ENCODE results near the gene GLT1D1. TPM values are rescaled to one million over a fixed set of nuclear protein-coding genes. Genes with fewer than 3 reads are reported as not detected.
"Not testable (repeated sequence)": the region's sequence is repeated elsewhere in the genome, so short reads cannot be mapped to it uniquely, and the experiment has no call there.

GLT1D1 gene
- total RNA-seq, 1 experiment from 2014 or later: not detected

GRCh38 chr12:128829861-128830504, 23.3 kb upstream of the GLT1D1 start:
- no peaks in the 10 kb centered on the region for H3K27me3 ChIP-seq (ENCODE audit: low read length)
- H3K9me2 ChIP-seq (replicated peaks; ENCODE audit: low read length): no peaks in the 10 kb centered on the region
- H3K36me3 ChIP-seq (ENCODE audit: low read depth, low read length): no peaks in the 10 kb centered on the region
- TF ChIP-seq CTCF (conservative IDR thresholded peaks at IDR 0.05; ENCODE audit: low read depth, low read length): no peak
- TF ChIP-seq EZH2 (IDR thresholded peaks at IDR 0.05; ENCODE audit: low read length, unreplicated experiment): no peak
- no peak for TF ChIP-seq EZH2phosphoT487 (IDR thresholded peaks at IDR 0.05; ENCODE audit: borderline replicate concordance, low read length)
- no peak overlapping the region for H3K9ac ChIP-seq (ENCODE audit: low read length)
- ATAC-seq: peak; percentile 46
- ChIA-PET POLR2A (ENCODE audit: unreplicated experiment) (no interaction called here), CTCF (no interaction called here)
- peak; percentile 66 for DNase-seq
- no peaks in the 10 kb centered on the region for H3K79me2 ChIP-seq (ENCODE audit: low read length)
- H3F3A ChIP-seq (ENCODE audit: low read length, unreplicated experiment): no peaks in the 10 kb centered on the region
- no peak overlapping the region for H3K4me2 ChIP-seq (ENCODE audit: low read length)
- H2AFZ ChIP-seq (ENCODE audit: low read length): no peak overlapping the region
- no peaks in the 10 kb centered on the region for H3K9me3 ChIP-seq (ENCODE audit: low read length)
- H3K27ac ChIP-seq (ENCODE audit: low read length): no peak overlapping the region
- no peak overlapping the region for H3K4me3 ChIP-seq (ENCODE audit: low read length)
- BruUV-seq (replicated peaks): no TSS peak
- intact Hi-C loops (cut with micrococcal nuclease): no loop called here
- peaks cover 10% of the 10 kb centered on the region; the same call in 1 of the 2 replicates for H3K4me1 ChIP-seq (ENCODE audit: insufficient read depth, low read length)
- H4K20me1 ChIP-seq (ENCODE audit: low read length): no peaks in the 10 kb centered on the region

- H3K36me3 ChIP-seq (ENCODE audit: low read depth, low read length): no peaks in the 10 kb centered on the region
- CTCF ChIA-PET: no interaction called here
- ATAC-seq (no peak), DNase-seq (no peak)
- H3K4me2 ChIP-seq (ENCODE audit: low read length): no peak overlapping the region
- no peaks in the 10 kb centered on the region for H3K9me3 ChIP-seq (ENCODE audit: low read length)
- no peaks in the 10 kb centered on the region for H4K20me1 ChIP-seq (ENCODE audit: low read length)
- no peak overlapping the region for H3K4me3 ChIP-seq (ENCODE audit: low read length)
- H3K9ac ChIP-seq (ENCODE audit: low read length): no peak overlapping the region
- no peaks in the 10 kb centered on the region for H3F3A ChIP-seq (ENCODE audit: low read length, unreplicated experiment)
- BruUV-seq (replicated peaks): no TSS peak
- H3K27ac ChIP-seq (ENCODE audit: low read length): no peak overlapping the region
- peaks cover 10% of the 10 kb centered on the region; the same call in 1 of the 2 replicates for H3K4me1 ChIP-seq (ENCODE audit: insufficient read depth, low read length)
- no peak for TF ChIP-seq EZH2phosphoT487 (IDR thresholded peaks at IDR 0.05; ENCODE audit: borderline replicate concordance, low read length)
- no peak for TF ChIP-seq EZH2 (IDR thresholded peaks at IDR 0.05; ENCODE audit: low read length, unreplicated experiment)
- no peak for TF ChIP-seq CTCF (conservative IDR thresholded peaks at IDR 0.05; ENCODE audit: low read depth, low read length)
- intact Hi-C loops (cut with micrococcal nuclease): no loop called here
- no peaks in the 10 kb centered on the region for H3K79me2 ChIP-seq (ENCODE audit: low read length)
- H2AFZ ChIP-seq (ENCODE audit: low read length): no peak overlapping the region
- no peaks in the 10 kb centered on the region for H3K9me2 ChIP-seq (replicated peaks; ENCODE audit: low read length)
- POLR2A ChIA-PET (ENCODE audit: unreplicated experiment): no interaction called here
- H3K27me3 ChIP-seq (ENCODE audit: low read length): no peaks in the 10 kb centered on the region
Observed at GRCh38 chr12:128830505-128830893, 22.8 kb upstream of the GLT1D1 start.

- H3K9ac ChIP-seq (ENCODE audit: low read length): no peak overlapping the region
- no peaks in the 10 kb centered on the region for H3K27me3 ChIP-seq (ENCODE audit: low read length)
- no peaks in the 10 kb centered on the region for H3K9me3 ChIP-seq (ENCODE audit: low read length)
- H3K79me2 ChIP-seq (ENCODE audit: low read length): no peaks in the 10 kb centered on the region
- H3K4me1 ChIP-seq (ENCODE audit: insufficient read depth, low read length): peaks cover 10% of the 10 kb centered on the region; the same call in 1 of the 2 replicates
- DNase-seq (no peak), ATAC-seq (no peak)
- no peaks in the 10 kb centered on the region for H3K9me2 ChIP-seq (replicated peaks; ENCODE audit: low read length)
- no TSS peak for BruUV-seq (replicated peaks)
- POLR2A ChIA-PET (ENCODE audit: unreplicated experiment): no interaction called here
- no peaks in the 10 kb centered on the region for H4K20me1 ChIP-seq (ENCODE audit: low read length)
- no peaks in the 10 kb centered on the region for H3K36me3 ChIP-seq (ENCODE audit: low read depth, low read length)
- no peak overlapping the region for H3K4me2 ChIP-seq (ENCODE audit: low read length)
- H3K4me3 ChIP-seq (ENCODE audit: low read length): no peak overlapping the region
- H2AFZ ChIP-seq (ENCODE audit: low read length): no peak overlapping the region
- no peak overlapping the region for H3K27ac ChIP-seq (ENCODE audit: low read length)
- CTCF ChIA-PET: no interaction called here
- TF ChIP-seq EZH2phosphoT487 (IDR thresholded peaks at IDR 0.05; ENCODE audit: borderline replicate concordance, low read length): no peak
- no peak for TF ChIP-seq CTCF (conservative IDR thresholded peaks at IDR 0.05; ENCODE audit: low read depth, low read length)
- TF ChIP-seq EZH2 (IDR thresholded peaks at IDR 0.05; ENCODE audit: low read length, unreplicated experiment): no peak
- intact Hi-C loops (cut with micrococcal nuclease): no loop called here
- no peaks in the 10 kb centered on the region for H3F3A ChIP-seq (ENCODE audit: low read length, unreplicated experiment)
Observed at GRCh38 chr12:128833418-128833817, 19.9 kb upstream of the GLT1D1 start.

- H3K9me3 ChIP-seq (ENCODE audit: low read length); H3K9ac ChIP-seq (ENCODE audit: low read length); CTCF ChIA-PET; H2AFZ ChIP-seq (ENCODE audit: low read length); H3F3A ChIP-seq (ENCODE audit: low read length, unreplicated experiment); POLR2A ChIA-PET (ENCODE audit: unreplicated experiment); DNase-seq; H3K4me3 ChIP-seq (ENCODE audit: low read length); H3K79me2 ChIP-seq (ENCODE audit: low read length); H4K20me1 ChIP-seq (ENCODE audit: low read length); intact Hi-C loops (cut with micrococcal nuclease); BruUV-seq (replicated peaks); H3K36me3 ChIP-seq (ENCODE audit: low read depth, low read length); H3K4me2 ChIP-seq (ENCODE audit: low read length); H3K4me1 ChIP-seq (ENCODE audit: insufficient read depth, low read length); H3K9me2 ChIP-seq (replicated peaks; ENCODE audit: low read length); H3K27ac ChIP-seq (ENCODE audit: low read length): not testable (repeated sequence)
- ATAC-seq: peak; percentile 49
- H3K27me3 ChIP-seq (ENCODE audit: low read length): peaks cover 42% of the 10 kb centered on the region
Observed at GRCh38 chr12:128839885-128840284, 13.4 kb upstream of the GLT1D1 start.

Data from PC-3 (cell line).